K562 (cell line): Measurements from ENCODE around the gene CTNNA3. TPM values are rescaled to one million over a fixed set of nuclear protein-coding genes. Genes with fewer than 3 reads are reported as not detected.

Experiments used
- ATAC-seq: fragments of 200-7000 bp; cut with Tn5 transposase; 3 replicates; pipeline ENCODE4 v1.9.1; 2020; ENCODE audit warnings: moderate library complexity
- BruUV-seq: library from RNA; stranded (reverse); fragments of 400-500 nt; replicated peaks from 2 replicates; lab custom pipeline; 2021; lab: Mats Ljungman, UMichigan
- CTCF ChIA-PET: fragments of 300-600 bp; formaldehyde crosslinking; extraction: SDS; loops from one replicate; lab custom pipeline; 2021; ENCODE audit warnings: low intra/inter-chr PET ratio; lab: Yijun Ruan, JAX
- POLR2A ChIA-PET: fragments of 300-600, 350-650 bp; sonication (Branson Sonifier 250); formaldehyde crosslinking; extraction: SDS; loops from one replicate; lab custom pipeline; 2021; ENCODE audit warnings: antibody characterized with exemption, inconsistent platforms; lab: Yijun Ruan, JAX
- DNase-seq, 4 experiments: peaks; one replicate each; pipeline versions ENCODE4 v3.0.0 to v3.0.0-alpha.2; 2011 to 2018; ENCODE audit warnings: low spot score in 3 of 4, mixed read lengths in 3 of 4; ENCODE audit errors: extremely low read depth in 1 of 4
- FAIRE-seq: peaks from 2 replicates; lab custom pipeline; 2011; peaks lifted over from hg19 to GRCh38; lab: Jason Lieb, UNC
- H2AFZ ChIP-seq: 2 replicates; pipeline ENCODE4 v1.6.0; 2011; ENCODE audit warnings: low read depth, low read length, control low read depth, inconsistent platforms
- H3K27ac ChIP-seq: fragments of 200-600 bp; 3 replicates; pipeline ENCODE4 v1.8.0; 2011; ENCODE audit warnings: low read depth, mild to moderate bottlenecking, control low read depth, inconsistent platforms, low read length, moderate library complexity, mixed read lengths; ENCODE audit errors: extremely low read depth
- H3K27me3 ChIP-seq, 2 experiments: fragments of 300-600 bp in 1 of 2; 2 replicates in 1 of 2; 3 replicates in 1 of 2; pipeline versions ENCODE4 v1.6.0 to v1.8.0; 2011; ENCODE audit warnings: inconsistent platforms in 2 of 2, low read length in 2 of 2, mild to moderate bottlenecking in 1 of 2, mixed read lengths in 1 of 2, moderate library complexity in 1 of 2; ENCODE audit not compliant: control insufficient read depth in 2 of 2, insufficient read depth in 2 of 2
- H3K36me3 ChIP-seq: fragments of 300-600 bp; 3 replicates; pipeline ENCODE4 v1.8.0; 2011; ENCODE audit warnings: mild to moderate bottlenecking, low read length, inconsistent platforms; ENCODE audit not compliant: control insufficient read depth, insufficient read depth
- H3K4me1 ChIP-seq, 2 experiments: fragments of 200-600 bp in 1 of 2; replicated peaks in 1 of 2; 2 replicates in 1 of 2; 3 replicates in 1 of 2; pipeline versions ENCODE4 v1.5.1 to v1.8.0; 2011; ENCODE audit warnings: inconsistent platforms in 2 of 2, low read length in 2 of 2, mild to moderate bottlenecking in 1 of 2, mixed read lengths in 1 of 2, moderate library complexity in 1 of 2; ENCODE audit not compliant: control insufficient read depth in 2 of 2, insufficient read depth in 2 of 2
- H3K4me2 ChIP-seq: 2 replicates; pipeline ENCODE4 v1.6.1; 2011; ENCODE audit warnings: low read length, control low read depth, inconsistent platforms, mixed read lengths; ENCODE audit not compliant: insufficient read depth
- H3K4me3 ChIP-seq: fragments of 200-600 bp; sonication (generic), shearing (Covaris generic); 2 replicates; pipeline ENCODE4 v1.5.1; 2016; ENCODE audit warnings: control low read depth, inconsistent platforms
- H3K79me2 ChIP-seq: fragments of 200-600 bp; 3 replicates; pipeline ENCODE4 v1.8.0; 2011; ENCODE audit warnings: low read length, inconsistent platforms; ENCODE audit not compliant: control insufficient read depth, insufficient read depth
- H3K9ac ChIP-seq, 2 experiments: 2 replicates each; pipeline versions ENCODE4 v1.6.0 to v1.6.1; 2011; ENCODE audit warnings: low read depth in 2 of 2, low read length in 2 of 2, control low read depth in 1 of 2, inconsistent platforms in 1 of 2, mild to moderate bottlenecking in 1 of 2, mixed read lengths in 1 of 2; ENCODE audit not compliant: insufficient read depth in 1 of 2
- H3K9me1 ChIP-seq: one replicate; pipeline ENCODE4 v1.6.0; 2011; ENCODE audit warnings: inconsistent platforms, mild to moderate bottlenecking, low read length, moderate library complexity; ENCODE audit not compliant: control insufficient read depth, insufficient read depth
- H3K9me3 ChIP-seq: replicated peaks from 2 replicates; pipeline ENCODE4 v1.5.1; 2011; ENCODE audit warnings: low read depth, low read length, inconsistent platforms; ENCODE audit not compliant: control insufficient read depth, insufficient read depth
- H4K20me1 ChIP-seq: replicated peaks from 2 replicates; pipeline ENCODE4 v1.6.1; 2011; ENCODE audit warnings: low read length, inconsistent platforms, mixed read lengths; ENCODE audit not compliant: control insufficient read depth, insufficient read depth
- ATF4 ChIP-seq: fragments of 450-650 bp; formaldehyde crosslinking; IDR thresholded peaks from 2 replicates; pipeline ENCODE4 v1.4.0; 2022; ENCODE audit warnings: mild to moderate bottlenecking, moderate library complexity
- CHAMP1 ChIP-seq: fragments of 450-650 bp; IDR thresholded peaks from 2 replicates; pipeline ENCODE4 v1.6.1; 2016; ENCODE audit warnings: mild to moderate bottlenecking
- ERF ChIP-seq: fragments of 450-650 bp; formaldehyde crosslinking; IDR thresholded peaks from 2 replicates; pipeline ENCODE4 v1.4.0; 2020; ENCODE audit warnings: mild to moderate bottlenecking, mixed read lengths
- ETV1 ChIP-seq: fragments of 450-650 bp; conservative IDR thresholded peaks from 2 replicates; pipeline ENCODE4 v1.6.1; 2016; ENCODE audit warnings: missing genetic modification characterization, control low read depth, low read depth, missing compliant biosample characterization
- FOXP1 ChIP-seq: sonication (generic); formaldehyde crosslinking; IDR thresholded peaks from 2 replicates; pipeline ENCODE4 v1.8.0; 2022; ENCODE audit warnings: mild to moderate bottlenecking, missing genetic modification reagents
- HLTF ChIP-seq: fragments of 450-650 bp; IDR thresholded peaks from 2 replicates; pipeline ENCODE4 v1.6.1; 2016
- ID3 ChIP-seq, 2 experiments: fragments of 250-450 bp in 1 of 2; fragments of 450-650 bp in 1 of 2; sonication (Bioruptor Pico) in 1 of 2; IDR thresholded peaks; 2 replicates each; pipeline versions ENCODE4 v1.6.1 to v1.8.0; 2016 to 2021; ENCODE audit warnings: mild to moderate bottlenecking in 2 of 2, moderate library complexity in 2 of 2, missing compliant biosample characterization in 1 of 2, missing genetic modification characterization in 1 of 2
- LCOR ChIP-seq: sonication (generic); formaldehyde crosslinking; IDR thresholded peaks from 2 replicates; pipeline ENCODE4 v1.8.0; 2022; ENCODE audit warnings: mild to moderate bottlenecking, missing genetic modification reagents
- NCOA6 ChIP-seq: fragments of 450-650 bp; IDR thresholded peaks from 2 replicates; pipeline ENCODE4 v1.6.1; 2017; ENCODE audit warnings: mild to moderate bottlenecking
- NFXL1 ChIP-seq: fragments of 450-650 bp; formaldehyde crosslinking; IDR thresholded peaks from 2 replicates; pipeline ENCODE4 v1.4.0; 2021; ENCODE audit warnings: mild to moderate bottlenecking
- RBM25 ChIP-seq: fragments of 200-400 bp; formaldehyde crosslinking; IDR thresholded peaks from 2 replicates; pipeline ENCODE4 v1.6.1; 2018; ENCODE audit warnings: low read length, low read depth, moderate library complexity; ENCODE audit not compliant: severe bottlenecking
- SAFB2 ChIP-seq: fragments of 200-400 bp; formaldehyde crosslinking; IDR thresholded peaks from 2 replicates; pipeline ENCODE4 v1.6.1; 2018; ENCODE audit warnings: borderline replicate concordance, low read length, low read depth, moderate library complexity; ENCODE audit not compliant: severe bottlenecking
- SIN3A ChIP-seq, 2 experiments: fragments of 150-350 bp in 1 of 2; IDR thresholded peaks; 2 replicates each; pipeline ENCODE4 v1.6.1; 2011 to 2016; ENCODE audit warnings: borderline replicate concordance in 2 of 2, low read depth in 2 of 2, low read length in 2 of 2, mild to moderate bottlenecking in 2 of 2, moderate library complexity in 2 of 2; ENCODE audit not compliant: control insufficient read depth in 1 of 2
- SRF ChIP-seq, 2 experiments: fragments of 250-450, 450-650 bp in 1 of 2; sonication (Bioruptor Pico) in 1 of 2; sonication (generic) in 1 of 2; formaldehyde crosslinking; IDR thresholded peaks; 2 replicates each; pipeline versions ENCODE4 v1.5.0 to v1.5.1; 2020 to 2022; ENCODE audit warnings: mild to moderate bottlenecking in 1 of 2, missing genetic modification reagents in 1 of 2
- ZC3H11A ChIP-seq: IDR thresholded peaks from 2 replicates; pipeline ENCODE4 v1.6.1; 2012; ENCODE audit warnings: low read depth, low read length, improper control_type of control experiment
- ZNF124 ChIP-seq: sonication (generic); formaldehyde crosslinking; IDR thresholded peaks from 2 replicates; pipeline ENCODE4 v1.8.1; 2022; ENCODE audit warnings: missing genetic modification reagents
- ZNF431 ChIP-seq: sonication (generic); formaldehyde crosslinking; IDR thresholded peaks from 2 replicates; pipeline ENCODE4 v1.8.0; 2022; ENCODE audit warnings: mild to moderate bottlenecking, missing genetic modification reagents
- WGBS: fragments of 100-300 bp; shearing (Covaris generic); methylation state at CpG from one replicate; pipeline ENCODE4 v1.1.6; 2016; ENCODE audit warnings: low coverage, mixed read lengths; ENCODE audit not compliant: insufficient coverage; ENCODE audit errors: missing lambda C conversion rate; 5-methylcytosine and 5-hydroxymethylcytosine counted together
- in situ Hi-C: fragments of 300-500 bp; cut with MboI; formaldehyde crosslinking; loops from 4 replicates; pipeline ENCODE4 v1.15.0; 2018; ENCODE audit warnings: inconsistent platforms, mixed read lengths
- intact Hi-C: fragments of 100-400 bp; cut with micrococcal nuclease; formaldehyde crosslinking; loops from 2 replicates; pipeline ENCODE4 v1.14.2; 2022
- polyA plus RNA-seq, 8 experiments: library from polyadenylated mRNA; depleted of rRNA in 4 of 8; stranded (reverse) in 5 of 8; unstranded in 3 of 8; fragments of >200 nt; fragmentation: Nextera tagmentation in 2 of 8; fragmentation: Illumina TruSeq in 1 of 8; extraction: Ambion mirVana in 2 of 8; extraction: Trizol in 1 of 8; gene quantifications; 2 replicates each; pipeline versions ENCODE4 v1.2.1 to v1.2.3, GENCODE V29; 2011 to 2014; ENCODE audit warnings: inconsistent platforms in 1 of 8, missing spikeins in 1 of 8
- total RNA-seq, 7 experiments: library from RNA; depleted of rRNA in 6 of 7; stranded (reverse); fragments of >200 nt in 6 of 7; fragmentation: Illumina TruSeq in 2 of 7; extraction: Trizol in 2 of 7; gene quantifications; 2 replicates each; pipeline versions ENCODE4 v1.2.1 to v1.2.3, GENCODE V29; 2011 to 2021; ENCODE audit warnings: low replicate concordance in 1 of 7

The CTNNA3 gene
- total and polyA plus RNA-seq, 9 of the 15 experiments (the other 6 are each of a cell fraction or from before 2014, with no cell fraction given): 0.04 TPM; not detected in 8

- 0% methylated on average over 3 of the region's 3 CpGs for WGBS
- in situ Hi-C loops: no loop called here
Observed at GRCh38 chr10:66378117-66378876, 1317.7 kb downstream of the CTNNA3 start.

More at GRCh38 chr10:66378117-66378876, 1317.7 kb downstream of the CTNNA3 start:
- intact Hi-C loops: no loop called here
- CTCF ChIA-PET: no interaction called here
- no TSS peak for BruUV-seq
- POLR2A ChIA-PET: interaction anchor here (0.6 kb wide), 1 partner anchor 19 kb away, joined by 3 read pairs; no protein-coding TSS in a partner anchor
- H3K79me2 ChIP-seq: no peaks in the 10 kb centered on the region
- ATAC-seq (no peak), DNase-seq (no peak), FAIRE-seq (no peak)
- H3K4me2 ChIP-seq: no peak overlapping the region
- no peak overlapping the region for H3K4me3 ChIP-seq
- H3K36me3 ChIP-seq: no peaks in the 10 kb centered on the region
- TF ChIP-seq SAFB2 (no peak), ZNF431 (no peak), ZC3H11A (no peak), ETV1 (tag) (no peak), RBM25 (no peak), CHAMP1 (no peak), ERF (CRISPR knock-in tag) (no peak), NCOA6 (no peak), LCOR (CRISPR knock-in tag) (no peak), ID3 (CRISPR knock-in tag; IDR thresholded peaks at IDR 0.05) (no peak), ID3 (tag; IDR thresholded peaks at IDR 0.05) (no peak), ATF4 (CRISPR knock-in tag) (no peak), SRF (CRISPR knock-in tag; IDR thresholded peaks at IDR 0.05) (no peak), NFXL1 (CRISPR knock-in tag) (no peak), FOXP1 (no peak), SIN3A (IDR thresholded peaks at IDR 0.05; ENCODE audit: borderline replicate concordance in 2 of 2, control insufficient read depth in 1 of 2, low read depth in 2 of 2, low read length in 2 of 2) (no peak), ZNF124 (CRISPR knock-in tag) (no peak), HLTF (no peak)
- no peak overlapping the region for H3K9ac ChIP-seq
- no peak overlapping the region for H2AFZ ChIP-seq
- no peak overlapping the region for H3K27ac ChIP-seq
- no peaks in the 10 kb centered on the region for H3K9me1 ChIP-seq
- H3K9me3 ChIP-seq: no peaks in the 10 kb centered on the region
- H3K27me3 ChIP-seq: no peaks in the 10 kb centered on the region
- H3K4me1 ChIP-seq: no peaks in the 10 kb centered on the region
- H4K20me1 ChIP-seq: no peaks in the 10 kb centered on the region
